ENCODE results near the gene HLA-E. TPM values are rescaled to one million over a fixed set of nuclear protein-coding genes. Genes with fewer than 3 reads are reported as not detected.
"Not testable (repeated sequence)": the region's sequence is repeated elsewhere in the genome, so short reads cannot be mapped to it uniquely, and the experiment has no call there.

HLA-E gene
- polyA plus RNA-seq, 1 experiment = 293 TPM

GRCh38 chr6:30490026-30490876 is 942 bp downstream of the HLA-E start:
- TF ChIP-seq CTCF (IDR thresholded peaks at IDR 0.05; ENCODE audit: insufficient read depth, low read depth, low read length) = no peak
- no peak for DNase-seq (ENCODE audit: low read depth)
- Histone ChIP-seq H3K27me3 (ENCODE audit: control insufficient read depth, insufficient read depth, low read length) (no peaks in the 10 kb centered on the region), H3K4me3 (ENCODE audit: low read depth, low read length) (peak overlapping the region; percentile 99), H3K36me3 (ENCODE audit: control insufficient read depth, insufficient read depth, low read length) (peaks cover 28% of the 10 kb centered on the region)
- POLR2A ChIA-PET = no interaction called here
- CTCF ChIA-PET = interaction anchor here (1.0 to 2.0 kb wide), 6 partner anchors 8 to 54 kb away, joined by 3 to 5 read pairs (median 4); no protein-coding TSS in a partner anchor

DNA sequence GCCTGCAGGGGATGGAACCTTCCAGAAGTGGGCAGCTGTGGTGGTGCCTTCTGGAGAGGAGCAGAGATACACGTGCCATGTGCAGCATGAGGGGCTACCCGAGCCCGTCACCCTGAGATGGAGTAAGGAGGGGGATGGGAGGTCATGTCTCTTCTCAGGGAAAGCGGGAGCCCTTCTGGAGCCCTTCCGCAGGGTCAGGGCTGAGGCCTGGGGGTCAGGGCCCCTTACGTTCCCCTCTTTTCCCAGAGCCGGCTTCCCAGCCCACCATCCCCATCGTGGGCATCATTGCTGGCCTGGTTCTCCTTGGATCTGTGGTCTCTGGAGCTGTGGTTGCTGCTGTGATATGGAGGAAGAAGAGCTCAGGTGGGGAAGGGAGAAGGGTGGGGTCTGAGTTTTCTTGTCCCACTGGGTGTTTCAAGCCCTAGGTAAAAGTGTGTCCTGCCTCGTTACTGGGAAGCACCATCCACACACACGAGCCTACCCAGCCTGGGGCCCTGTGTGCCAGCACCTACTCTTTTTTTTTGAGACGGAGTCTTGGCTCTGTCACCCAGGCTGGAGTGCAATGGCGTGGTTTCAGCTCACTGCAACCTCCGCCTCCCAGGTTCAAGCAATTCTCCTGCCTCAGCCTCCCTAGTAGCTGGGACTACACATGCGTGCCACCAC is 2.1 kb downstream of the HLA-E start:
- H3K36me3 ChIP-seq (ENCODE audit: control insufficient read depth, insufficient read depth, low read length) = peaks cover 28% of the 10 kb centered on the region
- CTCF ChIA-PET = interaction anchor here (0.7 to 2.0 kb wide), 6 partner anchors 9 to 136 kb away, joined by 3 to 5 read pairs (median 3); no protein-coding TSS in a partner anchor
- not testable (repeated sequence) for H3K4me3 ChIP-seq (ENCODE audit: low read depth, low read length); H3K27me3 ChIP-seq (ENCODE audit: control insufficient read depth, insufficient read depth, low read length); DNase-seq (ENCODE audit: low read depth)
- POLR2A ChIA-PET = interaction anchor here (0.5 kb wide), 1 partner anchor 283 kb away, joined by 3 read pairs; no protein-coding TSS in a partner anchor

DNA sequence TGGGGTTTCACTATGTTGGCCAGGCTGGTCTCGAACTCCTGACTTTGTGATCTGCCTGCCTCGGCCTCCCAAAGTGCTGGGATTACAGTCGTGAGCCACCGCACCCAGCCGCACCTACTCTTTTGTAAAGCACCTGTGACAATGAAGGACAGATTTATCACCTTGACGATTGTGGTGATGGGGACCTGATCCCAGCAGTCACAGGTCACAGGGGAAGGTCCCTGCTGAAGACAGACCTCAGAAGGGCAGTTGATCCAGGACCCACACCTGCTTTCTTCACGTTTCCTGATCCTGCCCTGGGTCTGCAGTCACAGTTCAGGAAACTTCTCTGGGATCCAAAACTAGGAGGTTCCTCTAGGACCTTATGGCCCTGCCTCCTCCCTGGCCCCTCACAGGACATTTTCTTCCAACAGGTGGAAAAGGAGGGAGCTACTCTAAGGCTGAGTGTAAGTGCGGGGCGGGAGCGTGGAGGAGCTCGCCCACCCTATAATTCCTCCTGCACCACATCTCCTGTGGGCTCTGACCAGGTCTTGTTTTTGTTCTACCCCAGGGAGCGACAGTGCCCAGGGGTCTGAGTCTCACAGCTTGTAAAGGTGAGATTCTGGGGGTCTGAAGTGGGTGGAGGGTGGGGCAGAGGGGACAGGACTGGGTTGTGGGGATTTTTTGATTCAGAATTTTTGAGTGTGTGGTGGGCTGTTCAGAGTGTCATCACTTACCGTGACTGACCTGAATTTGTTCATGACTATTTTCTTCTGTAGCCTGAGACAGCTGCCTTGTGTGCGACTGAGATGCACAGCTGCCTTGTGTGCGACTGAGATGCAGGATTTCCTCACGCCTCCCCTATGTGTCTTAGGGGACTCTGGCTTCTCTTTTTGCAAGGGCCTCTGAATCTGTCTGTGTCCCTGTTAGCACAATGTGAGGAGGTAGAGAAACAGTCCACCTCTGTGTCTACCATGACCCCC is 3.0 kb downstream of the HLA-E start:
- ChIA-PET CTCF (interaction anchor here (0.8 to 2.8 kb wide), 6 partner anchors 9 to 105 kb away, joined by 3 to 13 read pairs (median 7); no protein-coding TSS in a partner anchor), POLR2A (no interaction called here)
- Histone ChIP-seq H3K4me3 (ENCODE audit: low read depth, low read length) (no peak overlapping the region), H3K27me3 (ENCODE audit: control insufficient read depth, insufficient read depth, low read length) (no peaks in the 10 kb centered on the region), H3K36me3 (ENCODE audit: control insufficient read depth, insufficient read depth, low read length) (peaks cover 28% of the 10 kb centered on the region)
- no peak for TF ChIP-seq CTCF (IDR thresholded peaks at IDR 0.05; ENCODE audit: insufficient read depth, low read depth, low read length)
- no peak for DNase-seq (ENCODE audit: low read depth)

GRCh38 chr6:30493643-30494250 is 4.4 kb downstream of the HLA-E start:
- Histone ChIP-seq H3K27me3 (ENCODE audit: control insufficient read depth, insufficient read depth, low read length) (no peaks in the 10 kb centered on the region), H3K4me3 (ENCODE audit: low read depth, low read length) (no peak overlapping the region), H3K36me3 (ENCODE audit: control insufficient read depth, insufficient read depth, low read length) (peaks cover 28% of the 10 kb centered on the region)
- no peak for DNase-seq (ENCODE audit: low read depth)
- ChIA-PET POLR2A (interaction anchor here (0.6 kb wide), 1 partner anchor 663 kb away, joined by 4 read pairs; no protein-coding TSS in a partner anchor), CTCF (interaction anchor here (1.5 to 2.8 kb wide), 4 partner anchors 10 to 49 kb away, joined by 7 to 13 read pairs (median 10); no protein-coding TSS in a partner anchor)
- peak; percentile 27 for TF ChIP-seq CTCF (IDR thresholded peaks at IDR 0.05; ENCODE audit: insufficient read depth, low read depth, low read length)
